SH-SY5Y (cell line): ENCODE results near the gene LAMA3.

ENCODE experiments used
- GATA2 ChIP-seq: IDR thresholded peaks from 2 replicates; pipeline ENCODE4 v1.6.1; 2011; ENCODE audit warnings: mild to moderate bottlenecking, low read depth, low read length
- GATA3 ChIP-seq: IDR thresholded peaks from 2 replicates; pipeline ENCODE4 v1.6.1; 2011; ENCODE audit warnings: low read depth, mild to moderate bottlenecking, low read length, moderate library complexity

LAMA3 gene

GRCh38 chr18:23746851-23747250 is 57.6 kb downstream of the LAMA3 start:
- no peak for TF ChIP-seq GATA2
- TF ChIP-seq GATA3: no peak

GRCh38 chr18:23752363-23752762 is 63.1 kb downstream of the LAMA3 start:
- no peak for TF ChIP-seq GATA3
- TF ChIP-seq GATA2: no peak

GRCh38 chr18:23752796-23753195 is 63.5 kb downstream of the LAMA3 start:
- TF ChIP-seq GATA2: no peak
- TF ChIP-seq GATA3: no peak

GRCh38 chr18:23756590-23757436 is 67.6 kb downstream of the LAMA3 start:
- no peak for TF ChIP-seq GATA3
- TF ChIP-seq GATA2: no peak

- TF ChIP-seq GATA3 (no peak), GATA2 (no peak)
These were observed 68.1 kb downstream of the LAMA3 start for GRCh38 chr18:23757437-23757733.

GRCh38 chr18:23758281-23758680 is 69.0 kb downstream of the LAMA3 start:
- no peak for TF ChIP-seq GATA2
- TF ChIP-seq GATA3: no peak

GRCh38 chr18:23761941-23762340 is 72.7 kb downstream of the LAMA3 start:
- no peak for TF ChIP-seq GATA2
- no peak for TF ChIP-seq GATA3

- no peak for TF ChIP-seq GATA2
- TF ChIP-seq GATA3: no peak
These were observed 74.1 kb downstream of the LAMA3 start for GRCh38 chr18:23763343-23763742.

- TF ChIP-seq GATA2: no peak
- no peak for TF ChIP-seq GATA3
These were observed 76.7 kb downstream of the LAMA3 start for GRCh38 chr18:23765931-23766330.

- TF ChIP-seq GATA2: no peak
- no peak for TF ChIP-seq GATA3
These were observed 83.2 kb downstream of the LAMA3 start for GRCh38 chr18:23772327-23773024.

GRCh38 chr18:23776306-23776705 is 87.1 kb downstream of the LAMA3 start:
- TF ChIP-seq GATA3 (no peak), GATA2 (no peak)

- TF ChIP-seq GATA2 (no peak), GATA3 (no peak)
These were observed 89.6 kb downstream of the LAMA3 start for GRCh38 chr18:23778828-23779227.

- TF ChIP-seq GATA2 (no peak), GATA3 (no peak)
These were observed 90.5 kb downstream of the LAMA3 start for GRCh38 chr18:23779696-23780303.

GRCh38 chr18:23784832-23785245 is 95.6 kb downstream of the LAMA3 start:
- TF ChIP-seq GATA2 (no peak), GATA3 (no peak)

GRCh38 chr18:23793051-23793450 is 103.8 kb downstream of the LAMA3 start:
- TF ChIP-seq GATA3: no peak
- no peak for TF ChIP-seq GATA2
